SKM-1 treated with dmso at 0.1 percent for 144 hours (cell line): Measurements from ENCODE around the gene IGSF11.
"Not testable (repeated sequence)": the region's sequence is repeated elsewhere in the genome, so short reads cannot be mapped to it uniquely, and the experiment has no call there.

Experiments
- DNase-seq: peaks from one replicate; lab custom pipeline; 2025; ENCODE audit not compliant: unreplicated experiment; lab: John Stamatoyannopoulos, UW

IGSF11 gene

GRCh38 chr3:119034256-119035013 is at the start of gene IGSF11:
TSS of gene IGSF11 (minus strand) at chr3:119034846. CDS start at chr3:119034582, 264 bp downstream.
- DNase-seq, result peak; percentile 53

GRCh38 chr3:119080364-119080763 is 45.7 kb upstream of the IGSF11 start:
- DNase-seq, result no peak

- no peak for DNase-seq
Observed at GRCh38 chr3:119073258-119074001, 38.8 kb upstream of the IGSF11 start.

- DNase-seq, result not testable (repeated sequence)
Observed at GRCh38 chr3:119072451-119072850, 37.8 kb upstream of the IGSF11 start.

- DNase-seq, result peak; percentile 76
Observed at GRCh38 chr3:119069725-119070124, 35.1 kb upstream of the IGSF11 start.

GRCh38 chr3:119063471-119063870 is 28.8 kb upstream of the IGSF11 start:
- no peak for DNase-seq

GRCh38 chr3:119062892-119063291 is 28.2 kb upstream of the IGSF11 start:
- DNase-seq, result no peak

- DNase-seq, result no peak
Observed at GRCh38 chr3:119044593-119044992, 9.9 kb upstream of the IGSF11 start.

- DNase-seq, result no peak
Observed at GRCh38 chr3:119042162-119042561, 7.5 kb upstream of the IGSF11 start.

- DNase-seq, result no peak
Observed at GRCh38 chr3:119035014-119035346, 334 bp upstream of the IGSF11 start.

- no peak for DNase-seq
Observed at GRCh38 chr3:119033393-119034255, 1.0 kb downstream of the IGSF11 start.

GRCh38 chr3:119025171-119025795 is 9.4 kb downstream of the IGSF11 start:
- no peak for DNase-seq

GRCh38 chr3:119019767-119020518 is 14.7 kb downstream of the IGSF11 start:
- no peak for DNase-seq

GRCh38 chr3:119018690-119019463 is 15.8 kb downstream of the IGSF11 start:
- no peak for DNase-seq

GRCh38 chr3:119015942-119016341 is 18.7 kb downstream of the IGSF11 start:
- no peak for DNase-seq

- no peak for DNase-seq
Observed at GRCh38 chr3:119013951-119014350, 20.7 kb downstream of the IGSF11 start.

- no peak for DNase-seq
Observed at GRCh38 chr3:119011528-119011927, 23.1 kb downstream of the IGSF11 start.

GRCh38 chr3:118997190-118997589 is 37.5 kb downstream of the IGSF11 start:
- no peak for DNase-seq

GRCh38 chr3:118991775-118992174 is 42.9 kb downstream of the IGSF11 start:
- DNase-seq, result no peak
